H1 (cell line): ENCODE data around the gene RWDD4. TPM values are rescaled to one million over a fixed set of nuclear protein-coding genes. Genes with fewer than 3 reads are reported as not detected.

Experiments
- CTCF ChIA-PET: fragments of 300-600 bp; sonication (Branson Sonifier 250); formaldehyde crosslinking; loops from one replicate; lab custom pipeline; 2021; ENCODE audit not compliant: partially characterized antibody; lab: Charles Lee
- POLR2A ChIA-PET: fragments of 300-600 bp; sonication (Branson Sonifier 250); formaldehyde crosslinking; loops from one replicate; lab custom pipeline; 2021; ENCODE audit warnings: inconsistent platforms; ENCODE audit not compliant: partially characterized antibody; lab: Charles Lee
- DNase-seq, 2 experiments: peaks; one replicate each; pipeline versions ENCODE4 v3.0.0 to v3.0.0-alpha.2; 2010 to 2022; ENCODE audit warnings: low spot score in 2 of 2, low read depth in 1 of 2, mixed read lengths in 1 of 2
- FAIRE-seq: peaks from 2 replicates; lab custom pipeline; 2011; peaks lifted over from hg19 to GRCh38; lab: Jason Lieb, UNC
- H2AFZ ChIP-seq: 2 replicates; pipeline ENCODE4 v1.8.1; 2012; ENCODE audit warnings: low read length, inconsistent platforms
- H2AK5ac ChIP-seq: 2 replicates; pipeline ENCODE4 v1.6.1; 2013; ENCODE audit warnings: low read depth, low read length
- H2BK120ac ChIP-seq: replicated peaks from 2 replicates; pipeline ENCODE3; 2013; ENCODE audit warnings: low read depth, low read length, inconsistent platforms
- H2BK12ac ChIP-seq: 2 replicates; pipeline ENCODE4 v1.6.1; 2013; ENCODE audit warnings: low read depth, low read length
- H2BK15ac ChIP-seq: 2 replicates; pipeline ENCODE4 v1.6.1; 2013; ENCODE audit warnings: low read length
- H2BK20ac ChIP-seq: 2 replicates; pipeline ENCODE4 v1.6.1; 2013; ENCODE audit warnings: low read length
- H2BK5ac ChIP-seq: 2 replicates; pipeline ENCODE4 v1.6.1; 2013; ENCODE audit warnings: low read depth, low read length
- H3K14ac ChIP-seq: 2 replicates; pipeline ENCODE4 v1.6.1; 2013; ENCODE audit warnings: inconsistent platforms; ENCODE audit not compliant: insufficient read length
- H3K18ac ChIP-seq: 2 replicates; pipeline ENCODE4 v1.6.1; 2013; ENCODE audit warnings: low read length; ENCODE audit errors: extremely low read depth
- H3K23ac ChIP-seq: 2 replicates; pipeline ENCODE4 v1.6.1; 2013; ENCODE audit warnings: inconsistent platforms; ENCODE audit not compliant: insufficient read length
- H3K23me2 ChIP-seq: 2 replicates; pipeline ENCODE4 v1.6.1; 2013; ENCODE audit warnings: low read depth, low read length
- H3K27ac ChIP-seq: 2 replicates; pipeline ENCODE4 v1.6.1; 2011; ENCODE audit warnings: low read depth, low read length, inconsistent platforms
- H3K27me3 ChIP-seq, 4 experiments: replicated peaks in 1 of 4; 1 replicate in 1 of 4; 2 replicates in 3 of 4; pipeline versions ENCODE4 v1.6.1 to v1.8.1; 2011 to 2013; ENCODE audit warnings: low read length in 3 of 4, mild to moderate bottlenecking in 3 of 4, inconsistent platforms in 2 of 4, mixed read lengths in 2 of 4, moderate library complexity in 1 of 4; ENCODE audit not compliant: control insufficient read depth in 3 of 4, insufficient read depth in 3 of 4; ENCODE audit errors: extremely low read depth in 1 of 4
- H3K36me3 ChIP-seq, 4 experiments: 2 replicates each; pipeline versions ENCODE4 v1.6.1 to v1.8.1; 2011 to 2013; ENCODE audit warnings: mild to moderate bottlenecking in 4 of 4, low read length in 3 of 4, moderate library complexity in 2 of 4, control low read depth in 1 of 4, inconsistent platforms in 1 of 4; ENCODE audit not compliant: insufficient read depth in 4 of 4, control insufficient read depth in 2 of 4
- H3K4ac ChIP-seq: replicated peaks from 2 replicates; pipeline ENCODE3; 2013; ENCODE audit warnings: low read length, low read depth, mixed read lengths, inconsistent platforms; ENCODE audit not compliant: insufficient read length
- H3K4me1 ChIP-seq, 4 experiments: replicated peaks in 1 of 4; 1 replicate in 1 of 4; 2 replicates in 3 of 4; pipeline versions ENCODE4 v1.6.1 to v1.8.1; 2011 to 2013; ENCODE audit warnings: low read length in 3 of 4, inconsistent platforms in 2 of 4, mixed read lengths in 1 of 4; ENCODE audit not compliant: insufficient read depth in 4 of 4, control insufficient read depth in 3 of 4
- H3K4me2 ChIP-seq, 2 experiments: 2 replicates each; pipeline versions ENCODE4 v1.6.1 to v1.8.1; 2011 to 2013; ENCODE audit warnings: low read depth in 2 of 2, low read length in 2 of 2, control low read depth in 1 of 2, inconsistent platforms in 1 of 2, mild to moderate bottlenecking in 1 of 2; ENCODE audit not compliant: insufficient read depth in 1 of 2
- H3K4me3 ChIP-seq, 4 experiments: fragments of 200-600, 300-600 bp in 1 of 4; sonication (generic), shearing (Covaris generic), sonication (Bioruptor Twin) in 1 of 4; 2 replicates each; pipeline versions ENCODE4 v1.5.1 to v1.8.1; 2011 to 2016; ENCODE audit warnings: low read length in 4 of 4, low read depth in 3 of 4, control low read depth in 2 of 4, inconsistent platforms in 2 of 4, mild to moderate bottlenecking in 2 of 4, mixed read lengths in 1 of 4, moderate library complexity in 1 of 4; ENCODE audit not compliant: insufficient read depth in 2 of 4; ENCODE audit errors: extremely low read depth in 1 of 4
- H3K56ac ChIP-seq: replicated peaks from 2 replicates; pipeline ENCODE3; 2013; ENCODE audit warnings: low read depth, mild to moderate bottlenecking, mixed read lengths, low read length, inconsistent platforms; ENCODE audit not compliant: insufficient read length
- H3K79me1 ChIP-seq: 2 replicates; pipeline ENCODE4 v1.6.1; 2013; ENCODE audit warnings: low read depth, low read length, control low read depth
- H3K79me2 ChIP-seq, 2 experiments: 2 replicates each; pipeline versions ENCODE4 v1.6.1 to v1.8.1; 2012 to 2013; ENCODE audit warnings: low read length in 2 of 2, mild to moderate bottlenecking in 2 of 2, inconsistent platforms in 1 of 2; ENCODE audit not compliant: insufficient read depth in 2 of 2, control insufficient read depth in 1 of 2
- H3K9ac ChIP-seq, 4 experiments: replicated peaks in 1 of 4; 1 replicate in 1 of 4; 2 replicates in 3 of 4; pipeline versions ENCODE4 v1.6.1 to v1.8.1; 2011 to 2013; ENCODE audit warnings: low read depth in 3 of 4, low read length in 3 of 4, control low read depth in 2 of 4, mild to moderate bottlenecking in 2 of 4, moderate library complexity in 2 of 4, inconsistent platforms in 1 of 4; ENCODE audit errors: extremely low read depth in 1 of 4
- H3K9me3 ChIP-seq, 2 experiments: 2 replicates each; pipeline versions ENCODE4 v1.6.1 to v1.8.1; 2012 to 2013; ENCODE audit warnings: mild to moderate bottlenecking in 2 of 2, moderate library complexity in 2 of 2, control low read depth in 1 of 2, inconsistent platforms in 1 of 2, low read depth in 1 of 2, low read length in 1 of 2, mixed read lengths in 1 of 2; ENCODE audit not compliant: insufficient read depth in 2 of 2
- H4K20me1 ChIP-seq, 2 experiments: replicated peaks in 1 of 2; 2 replicates each; pipeline versions ENCODE3 to v1.8.1; 2011 to 2013; ENCODE audit warnings: inconsistent platforms in 2 of 2, low read length in 2 of 2, mild to moderate bottlenecking in 1 of 2; ENCODE audit not compliant: insufficient read depth in 2 of 2, control insufficient read depth in 1 of 2
- H4K5ac ChIP-seq: 2 replicates; pipeline ENCODE4 v1.6.1; 2013; ENCODE audit warnings: low read length, low read depth, mixed read lengths, inconsistent platforms; ENCODE audit not compliant: insufficient read length
- H4K8ac ChIP-seq: 2 replicates; pipeline ENCODE4 v1.8.0; 2013; ENCODE audit warnings: mild to moderate bottlenecking, moderate library complexity, low read length, inconsistent platforms; ENCODE audit not compliant: insufficient read depth; ENCODE audit errors: extremely low read depth
- H4K91ac ChIP-seq: replicated peaks from 2 replicates; pipeline ENCODE3; 2013; ENCODE audit warnings: low read length, mixed read lengths, inconsistent platforms; ENCODE audit not compliant: insufficient read length
- ATF3 ChIP-seq: IDR thresholded peaks from 2 replicates; pipeline ENCODE4 v1.6.1; 2011; ENCODE audit warnings: low read depth, mild to moderate bottlenecking, low read length; ENCODE audit not compliant: insufficient read depth
- BCL11A ChIP-seq, 2 experiments: IDR thresholded peaks; one replicate each; pipeline ENCODE4 v1.6.1; 2011; ENCODE audit warnings: low read depth in 2 of 2, low read length in 2 of 2, mild to moderate bottlenecking in 2 of 2
- CHD1 ChIP-seq: IDR thresholded peaks from 2 replicates; pipeline ENCODE4 v1.6.1; 2012; ENCODE audit warnings: low read depth, low read length, improper control_type of control experiment
- MAX ChIP-seq: IDR thresholded peaks from 2 replicates; pipeline ENCODE4 v1.6.1; 2012; ENCODE audit warnings: inconsistent platforms
- WGBS, 2 experiments: shearing (Covaris generic) in 1 of 2; methylation state at CpG; one replicate each; pipeline versions ENCODE4 v1.1.6 to v1.1.7; 2013 to 2015; ENCODE audit warnings: low lambda C conversion rate in 2 of 2, mixed read lengths in 2 of 2, inconsistent platforms in 1 of 2, low coverage in 1 of 2, missing lambda C conversion rate in 1 of 2; ENCODE audit not compliant: insufficient replicate concordance in 2 of 2, insufficient coverage in 1 of 2, insufficient read length in 1 of 2; ENCODE audit errors: extremely low coverage in 1 of 2, missing lambda C conversion rate in 1 of 2; 5-methylcytosine and 5-hydroxymethylcytosine counted together
- polyA plus RNA-seq, 7 experiments: library from polyadenylated mRNA; depleted of rRNA in 3 of 7; stranded (reverse) in 5 of 7; unstranded in 2 of 7; fragments of >200 nt in 5 of 7; fragments of 200-250 nt in 2 of 7; gene quantifications; 1 replicate in 5 of 7; 2 replicates in 1 of 7; 4 replicates in 1 of 7; pipeline versions ENCODE4 v1.2.1 to v1.2.3, GENCODE V29; 2011 to 2013; ENCODE audit warnings: missing spikeins in 2 of 7, mixed read lengths in 2 of 7
- total RNA-seq: library from RNA; stranded (reverse); fragmentation: NEBNext Ultra II Directional; extraction: Animal tissue kit (Norgen Biotek cat#: 25700); gene quantifications from 2 replicates; pipeline ENCODE4 v1.2.1, GENCODE V29; 2021

RWDD4 gene
- total and polyA plus RNA-seq, 2 of the 8 experiments (the other 6 are each of a cell fraction or from before 2014, with no cell fraction given), result 5.4 to 18.9 TPM

GRCh38 chr4:183631577-183632198, 27.3 kb downstream of the RWDD4 start:
- FAIRE-seq, result no peak
- H2BK120ac ChIP-seq, result no peak overlapping the region
- H3K27ac ChIP-seq, result no peak overlapping the region
- no peak overlapping the region for H2AK5ac ChIP-seq
- no peak overlapping the region for H3K56ac ChIP-seq
- H4K8ac ChIP-seq, result no peak overlapping the region
- H2BK5ac ChIP-seq, result no peak overlapping the region
- H3K23ac ChIP-seq, result no peak overlapping the region
- POLR2A ChIA-PET, result no interaction called here
- H3K4me2 ChIP-seq, result no peak overlapping the region
- H2BK12ac ChIP-seq, result no peak overlapping the region
- no peak overlapping the region for H2BK15ac ChIP-seq
- no peak for DNase-seq
- H4K5ac ChIP-seq, result no peak overlapping the region
- no peaks in the 10 kb centered on the region for H4K20me1 ChIP-seq
- CTCF ChIA-PET, result interaction anchor here (1.1 kb wide), 1 partner anchor 93 kb away, joined by 3 read pairs; no protein-coding TSS in a partner anchor
- H3K9ac ChIP-seq, result no peak overlapping the region
- no peaks in the 10 kb centered on the region for H3K79me1 ChIP-seq
- H3K36me3 ChIP-seq, result no peaks in the 10 kb centered on the region
- H4K91ac ChIP-seq, result no peak overlapping the region
- 88% methylated on average over 11 of the region's 11 CpGs; no CpG with 5 or more reads in 1 of the 2 experiments for WGBS, 2 experiments
- no peaks in the 10 kb centered on the region for H3K79me2 ChIP-seq
- H2BK20ac ChIP-seq, result no peak overlapping the region
- no peak overlapping the region for H3K18ac ChIP-seq
- no peak for TF ChIP-seq CHD1
- no peak for TF ChIP-seq ATF3
- no peak for TF ChIP-seq BCL11A (IDR thresholded peaks at IDR 0.05; ENCODE audit: low read depth in 2 of 2, low read length in 2 of 2)
- no peak for TF ChIP-seq MAX
- no peak overlapping the region for H3K14ac ChIP-seq
- no peaks in the 10 kb centered on the region for H3K9me3 ChIP-seq
- H3K4ac ChIP-seq, result peak overlapping the region; percentile 42
- peaks cover 2 to 8% (median 4%) of the 10 kb centered on the region in 4 experiments; a peak in 6 of 7 replicates for H3K4me1 ChIP-seq
- H3K23me2 ChIP-seq, result no peaks in the 10 kb centered on the region
- H2AFZ ChIP-seq, result no peak overlapping the region
- no peak overlapping the region for H3K4me3 ChIP-seq
- H3K27me3 ChIP-seq, result no peaks in the 10 kb centered on the region
